HG02610 (cell line): ENCODE data around the gene PRSS33.

Experiments
- ATAC-seq: cut with Tn5 transposase; IDR thresholded peaks from one replicate; pipeline ENCODE4 v1.9.1; 2021; ENCODE audit warnings: mild to moderate bottlenecking, moderate library complexity; ENCODE audit not compliant: unreplicated experiment

PRSS33 gene

DNA sequence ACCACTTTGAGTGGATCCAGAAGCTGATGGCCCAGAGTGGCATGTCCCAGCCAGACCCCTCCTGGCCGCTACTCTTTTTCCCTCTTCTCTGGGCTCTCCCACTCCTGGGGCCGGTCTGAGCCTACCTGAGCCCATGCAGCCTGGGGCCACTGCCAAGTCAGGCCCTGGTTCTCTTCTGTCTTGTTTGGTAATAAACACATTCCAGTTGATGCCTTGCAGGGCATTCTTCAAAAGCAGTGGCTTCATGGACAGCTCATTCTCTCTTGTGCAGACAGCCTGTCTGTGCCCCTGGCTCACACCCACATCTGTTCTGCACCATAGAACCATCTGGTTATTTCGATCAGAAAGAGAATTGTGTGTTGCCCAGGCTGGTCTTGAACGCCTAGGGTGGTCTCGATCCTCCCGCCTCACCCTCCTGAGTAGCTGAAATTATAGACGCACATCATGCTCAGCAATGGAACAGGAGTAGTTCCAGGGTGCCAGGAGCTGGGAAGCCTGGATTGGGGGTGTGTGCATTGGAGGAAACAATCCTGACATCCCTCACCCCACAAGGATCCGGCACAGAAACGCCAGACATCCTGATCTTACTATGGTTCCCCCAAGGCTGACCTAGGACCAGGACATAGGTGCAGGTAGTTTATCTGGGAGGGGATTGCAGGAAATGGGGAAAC is 34.3 kb upstream of the PRSS33 start:
- ATAC-seq: no peak

DNA sequence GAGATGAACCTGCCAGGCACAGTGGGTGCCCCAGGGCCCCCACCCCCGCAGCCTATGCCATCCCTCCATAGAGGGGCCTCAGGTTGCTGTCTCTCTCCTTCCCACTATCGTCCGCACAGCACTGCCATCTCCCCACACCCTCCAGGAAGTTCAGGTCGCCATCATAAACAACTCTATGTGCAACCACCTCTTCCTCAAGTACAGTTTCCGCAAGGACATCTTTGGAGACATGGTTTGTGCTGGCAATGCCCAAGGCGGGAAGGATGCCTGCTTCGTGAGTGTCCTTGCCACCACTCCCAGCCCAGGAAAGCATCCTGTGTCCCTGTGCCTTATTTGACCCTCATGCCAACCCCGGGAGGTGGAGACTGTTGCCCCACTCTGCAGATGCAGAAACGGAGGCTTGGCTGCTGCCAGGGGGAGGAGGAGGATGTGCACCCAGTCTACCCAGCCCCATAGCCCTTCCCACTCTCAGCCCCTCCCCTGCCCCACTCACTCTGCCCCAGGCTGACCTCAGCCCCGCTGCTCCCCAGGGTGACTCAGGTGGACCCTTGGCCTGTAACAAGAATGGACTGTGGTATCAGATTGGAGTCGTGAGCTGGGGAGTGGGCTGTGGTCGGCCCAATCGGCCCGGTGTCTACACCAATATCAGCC is 33.6 kb upstream of the PRSS33 start:
- no peak for ATAC-seq

DNA sequence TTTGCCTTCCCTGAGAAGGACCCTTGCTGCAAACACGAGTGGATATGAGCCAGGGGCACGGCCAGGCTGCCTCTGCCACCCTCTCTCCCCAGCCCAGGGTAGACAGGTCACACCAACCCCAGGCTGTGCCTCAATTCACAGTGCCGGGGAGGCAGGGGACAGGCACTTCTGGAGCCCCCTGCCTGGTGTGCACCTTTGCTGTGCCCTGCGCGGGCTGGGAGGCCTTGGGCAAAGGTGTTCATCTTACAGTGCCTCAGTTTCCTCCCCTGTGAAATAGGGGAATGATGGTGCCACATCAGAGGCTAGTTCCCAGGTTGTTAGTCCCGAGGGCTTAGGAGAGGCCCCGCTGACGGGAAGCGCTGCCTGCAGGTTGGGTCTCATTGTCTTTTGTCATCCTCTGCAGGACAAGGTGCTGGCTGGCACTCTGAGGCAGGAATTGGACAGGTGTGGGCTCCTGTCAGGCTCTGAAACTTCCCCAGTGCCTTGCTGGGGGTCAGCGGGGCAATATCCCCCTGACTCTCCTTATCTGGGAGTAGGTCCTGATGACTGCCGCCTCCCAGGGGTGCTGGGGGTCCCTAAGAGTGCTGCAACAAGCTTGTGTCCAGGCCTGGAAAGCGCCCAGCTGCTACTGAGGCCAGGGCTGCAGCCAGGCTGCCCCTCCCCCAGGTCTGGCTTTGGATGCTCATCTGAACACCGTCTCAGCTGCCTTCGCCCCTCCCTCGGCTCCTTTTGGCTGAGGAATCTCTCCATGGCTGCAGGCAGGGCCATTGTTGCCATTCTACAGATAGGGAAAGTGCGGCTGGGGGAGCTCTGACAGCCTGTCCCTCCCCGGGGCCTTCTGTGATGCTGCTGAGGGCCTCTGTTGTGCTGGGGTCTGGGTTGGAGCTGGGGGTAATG is 32.8 kb upstream of the PRSS33 start:
- ATAC-seq: no peak

DNA sequence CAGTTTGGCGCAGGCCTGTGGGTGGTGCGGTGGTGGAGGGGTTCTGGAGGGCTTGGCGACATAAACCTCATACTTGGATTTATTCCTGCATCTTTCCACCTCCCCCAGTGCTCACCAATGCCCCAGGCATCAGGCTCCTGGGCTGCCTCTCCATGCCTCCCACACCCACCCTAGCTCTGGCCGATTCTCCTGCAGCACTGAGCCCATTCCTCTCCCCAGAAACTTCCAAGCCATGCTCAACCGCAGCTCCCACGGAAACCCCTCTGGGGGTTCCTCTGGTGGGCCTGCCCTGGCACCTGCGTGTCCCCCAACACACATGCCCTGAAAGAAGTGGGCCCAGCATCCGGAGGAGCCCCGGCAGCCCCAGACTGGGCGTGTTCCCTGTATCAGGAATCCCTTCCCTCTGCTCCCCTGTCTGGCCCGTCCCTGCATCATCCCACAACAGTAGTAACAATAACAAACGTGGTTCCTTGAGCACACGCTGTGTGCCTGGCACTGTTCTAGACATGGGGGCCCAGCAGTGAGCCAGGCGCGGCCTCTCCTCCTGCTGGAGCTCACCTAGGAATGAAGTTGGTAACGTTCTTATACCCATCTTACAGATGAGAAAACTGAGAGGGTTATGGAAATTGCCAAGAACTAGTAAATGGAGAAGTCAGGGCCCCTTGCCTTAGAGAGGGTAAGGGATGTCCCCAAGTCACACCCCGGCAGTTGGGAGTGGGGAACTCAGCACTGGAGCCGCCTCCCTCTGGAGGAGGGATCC is 32.0 kb upstream of the PRSS33 start:
- ATAC-seq: no peak

DNA sequence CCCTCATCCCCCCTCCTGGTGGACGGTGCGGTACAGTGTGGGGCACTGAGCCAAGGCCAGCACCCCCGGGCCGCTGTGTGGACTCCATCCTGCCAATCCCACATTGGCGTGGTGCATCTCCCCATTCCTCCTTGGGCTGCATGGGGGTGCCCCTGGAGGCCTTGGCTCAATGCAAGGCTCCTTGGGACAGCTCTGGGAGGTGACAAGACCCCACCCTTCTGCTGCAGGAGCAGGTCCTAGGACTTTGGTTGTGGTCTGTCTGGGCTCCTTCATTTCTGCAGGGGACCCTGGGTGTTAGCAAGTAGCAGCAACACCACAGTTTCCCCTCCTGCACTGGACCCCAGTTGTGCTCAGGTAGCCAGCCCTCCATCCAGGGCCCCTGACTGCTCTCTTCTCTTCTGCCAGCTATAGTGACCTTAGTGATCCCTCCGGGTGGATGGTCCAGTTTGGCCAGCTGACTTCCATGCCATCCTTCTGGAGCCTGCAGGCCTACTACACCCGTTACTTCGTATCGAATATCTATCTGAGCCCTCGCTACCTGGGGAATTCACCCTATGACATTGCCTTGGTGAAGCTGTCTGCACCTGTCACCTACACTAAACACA is 31.0 kb upstream of the PRSS33 start:
- no peak for ATAC-seq

DNA sequence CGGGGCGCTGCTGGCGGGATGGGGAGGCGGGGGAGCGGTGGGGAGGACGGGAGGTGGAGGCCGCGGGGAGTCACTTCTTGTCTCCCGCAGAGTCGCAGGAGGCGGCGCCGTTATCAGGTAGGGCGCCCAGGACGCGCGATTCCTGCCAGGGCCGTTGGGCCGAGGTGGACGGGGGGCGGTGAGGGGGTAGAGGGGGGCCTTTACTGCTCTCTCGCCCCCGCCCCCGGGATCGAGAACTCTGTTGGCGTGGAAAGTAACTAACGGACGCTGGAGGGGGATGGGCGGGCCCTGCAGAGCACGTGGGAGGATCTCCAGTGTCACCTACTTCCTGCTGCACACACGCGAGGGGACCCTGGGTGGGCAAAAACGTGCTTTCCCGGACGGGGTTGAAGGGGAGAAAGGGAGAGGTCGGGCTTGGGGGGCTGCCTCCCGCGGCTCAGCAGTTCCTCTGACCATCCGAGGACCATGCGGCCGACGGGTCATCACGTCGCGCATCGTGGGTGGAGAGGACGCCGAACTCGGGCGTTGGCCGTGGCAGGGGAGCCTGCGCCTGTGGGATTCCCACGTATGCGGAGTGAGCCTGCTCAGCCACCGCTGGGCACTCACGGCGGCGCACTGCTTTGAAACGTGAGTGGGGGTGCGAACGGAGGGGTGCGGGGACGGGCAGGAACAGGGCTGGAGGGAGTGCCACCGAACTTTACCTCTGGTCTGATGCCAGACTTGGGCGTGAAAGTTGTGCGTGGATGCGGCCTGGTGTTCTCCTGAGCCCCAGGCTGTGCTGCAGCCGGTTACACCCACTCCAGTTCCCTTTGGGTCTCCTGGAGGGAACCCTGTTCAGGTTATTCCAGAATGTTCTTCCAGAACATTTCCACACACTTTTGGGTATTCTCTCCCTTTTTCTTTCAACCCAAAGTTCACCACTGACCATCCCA is 30.2 kb upstream of the PRSS33 start:
- no peak for ATAC-seq

DNA sequence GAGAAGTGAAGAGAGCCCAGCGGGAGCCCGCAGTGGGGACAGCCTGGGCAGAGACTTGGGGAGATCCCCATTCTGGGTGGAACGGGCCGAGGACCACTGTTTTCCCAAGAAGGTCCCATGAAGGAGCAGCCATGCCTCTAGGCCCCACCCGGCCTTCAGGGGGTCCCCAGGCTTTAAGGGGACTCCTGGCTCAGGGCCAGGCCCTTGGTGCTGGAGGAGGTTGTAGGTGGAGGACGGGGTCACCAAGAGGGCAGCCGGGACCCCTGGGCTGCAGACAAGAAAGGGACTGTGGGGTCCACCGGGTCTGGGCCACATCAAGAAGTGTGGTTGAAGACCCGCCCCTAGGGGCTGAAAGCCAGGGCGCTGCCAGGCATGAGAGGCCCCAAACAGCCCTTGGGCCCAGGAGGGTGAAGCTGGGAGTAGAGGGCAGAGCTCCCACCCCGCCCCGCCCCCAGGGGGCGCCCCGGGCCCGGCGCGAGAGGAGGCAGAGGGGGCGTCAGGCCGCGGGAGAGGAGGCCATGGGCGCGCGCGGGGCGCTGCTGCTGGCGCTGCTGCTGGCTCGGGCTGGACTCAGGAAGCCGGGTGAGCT is 29.5 kb upstream of the PRSS33 start, which contains the start of gene PRSS21:
Gene PRSS21 (plus strand): TSS at position 487 of the 589 bp plus-strand sequence. CDS start 32 bp downstream, at position 519.
- ATAC-seq: no peak

DNA sequence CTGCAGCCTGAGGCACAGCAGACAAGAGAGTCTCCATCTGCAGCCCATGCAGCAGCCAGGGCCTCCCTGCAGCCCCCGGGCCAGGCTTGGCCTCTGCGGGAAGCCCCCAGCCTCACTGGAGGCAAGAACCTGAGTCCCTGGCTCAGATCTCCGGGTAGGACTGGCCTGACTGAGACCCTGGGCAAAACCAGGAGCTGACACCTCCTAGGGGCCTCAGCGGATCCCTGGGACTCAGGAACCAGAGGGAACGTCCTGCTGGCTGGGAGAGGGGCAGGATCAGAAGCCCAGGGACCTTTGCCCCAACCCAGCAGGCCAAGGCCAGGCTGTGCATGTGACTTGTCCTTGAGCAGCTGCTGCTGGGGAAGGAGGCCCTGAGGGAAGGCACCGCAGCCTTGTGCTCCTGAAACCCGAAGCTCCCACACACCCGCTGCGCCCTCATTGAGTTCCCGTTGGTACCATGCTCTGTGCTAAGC is 28.0 kb upstream of the PRSS33 start:
- no peak for ATAC-seq

DNA sequence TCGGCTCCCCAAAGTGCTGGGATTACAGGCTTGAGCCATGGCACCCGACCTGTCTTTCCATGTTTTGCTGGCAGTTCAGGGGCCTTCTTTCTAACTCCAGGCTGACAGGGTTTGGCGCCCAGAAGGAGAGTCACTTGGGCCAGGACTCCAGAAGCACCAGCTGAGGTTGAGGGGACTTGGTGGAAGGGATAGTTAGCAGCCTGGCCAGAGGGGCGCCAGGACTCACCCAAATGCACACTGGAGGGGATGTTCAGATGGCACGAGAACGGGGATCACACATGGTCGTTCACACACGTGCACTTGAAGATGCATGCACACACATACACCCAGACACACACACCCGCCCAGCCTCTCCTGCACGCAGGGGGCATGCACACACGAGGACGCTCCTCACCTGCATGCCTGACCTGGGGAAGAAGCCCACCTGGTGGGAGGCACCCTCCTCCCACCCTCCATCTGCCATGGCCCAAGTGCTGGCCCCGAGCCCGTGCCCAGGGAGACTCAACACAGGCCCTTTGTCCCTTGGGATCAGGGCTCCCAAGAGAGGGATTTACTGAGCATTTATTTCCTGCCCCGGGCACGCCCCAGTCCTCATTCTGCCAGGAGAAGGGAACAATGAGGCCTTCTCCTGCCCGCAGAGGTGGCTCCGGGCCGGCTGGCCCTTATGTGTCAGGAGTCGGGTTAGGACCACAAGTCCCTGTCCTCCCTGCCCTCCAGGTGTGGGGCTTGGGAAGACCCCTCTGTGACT is 27.4 kb upstream of the PRSS33 start:
- no peak for ATAC-seq

DNA sequence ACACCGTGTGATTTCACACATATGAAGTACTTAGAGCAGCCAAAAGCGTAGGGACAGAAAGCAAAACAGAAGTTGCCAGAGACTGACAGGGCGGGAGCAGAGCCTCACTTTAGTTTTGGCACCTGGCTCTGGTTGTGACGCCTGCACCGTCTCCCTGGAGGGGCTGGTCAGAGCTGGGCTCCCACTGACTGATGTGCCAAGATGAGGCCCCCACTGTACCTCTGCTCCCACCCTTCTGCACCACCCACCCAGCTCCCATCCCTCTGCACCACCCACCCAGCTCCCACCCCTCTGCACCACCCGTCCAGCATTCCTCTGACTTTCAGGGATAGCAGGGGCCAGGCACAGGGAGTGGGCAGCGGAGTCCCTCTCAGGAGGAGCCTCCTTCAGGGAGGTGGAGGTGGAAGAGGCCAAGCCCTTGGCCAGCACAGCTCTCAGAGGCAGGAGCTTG is 26.4 kb upstream of the PRSS33 start:
- no peak for ATAC-seq

DNA sequence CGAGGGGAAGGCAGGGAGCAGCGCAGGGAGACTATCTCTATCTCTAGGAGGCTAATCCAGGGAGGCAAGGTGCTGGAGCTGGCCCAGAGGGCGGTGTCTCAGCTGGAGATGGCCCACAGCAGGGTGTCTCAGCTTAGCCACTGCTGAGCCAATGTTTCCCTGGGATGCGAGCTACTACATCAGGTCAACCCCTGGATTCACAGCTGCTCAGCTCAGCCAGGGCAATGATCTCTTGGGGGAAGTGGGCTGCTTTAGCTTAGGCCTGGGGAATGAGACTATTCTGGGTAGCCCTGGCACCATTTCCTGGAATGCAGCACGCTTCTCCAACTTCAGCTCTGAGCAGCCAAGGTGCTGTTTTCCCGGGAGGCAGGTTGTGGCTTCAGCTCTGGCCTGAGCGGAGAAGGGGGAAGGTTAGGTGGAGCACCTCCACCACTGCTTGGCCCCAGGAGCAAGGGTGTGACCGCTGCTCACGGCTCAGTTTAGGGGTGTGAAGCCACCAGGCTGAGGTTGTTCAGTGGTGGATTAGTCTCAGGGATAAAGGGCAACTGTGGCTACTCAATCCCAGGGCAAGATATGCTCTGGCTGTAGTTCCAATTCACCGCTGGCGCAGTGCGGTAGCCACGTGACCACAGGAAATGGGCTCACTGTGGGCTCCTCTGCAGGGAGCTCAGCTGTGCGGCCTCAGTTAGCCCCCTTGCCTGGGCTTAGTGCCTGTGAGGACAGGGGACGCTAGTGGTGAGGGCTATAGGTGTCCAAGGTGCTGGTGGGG is 24.5 kb upstream of the PRSS33 start:
- ATAC-seq: no peak

DNA sequence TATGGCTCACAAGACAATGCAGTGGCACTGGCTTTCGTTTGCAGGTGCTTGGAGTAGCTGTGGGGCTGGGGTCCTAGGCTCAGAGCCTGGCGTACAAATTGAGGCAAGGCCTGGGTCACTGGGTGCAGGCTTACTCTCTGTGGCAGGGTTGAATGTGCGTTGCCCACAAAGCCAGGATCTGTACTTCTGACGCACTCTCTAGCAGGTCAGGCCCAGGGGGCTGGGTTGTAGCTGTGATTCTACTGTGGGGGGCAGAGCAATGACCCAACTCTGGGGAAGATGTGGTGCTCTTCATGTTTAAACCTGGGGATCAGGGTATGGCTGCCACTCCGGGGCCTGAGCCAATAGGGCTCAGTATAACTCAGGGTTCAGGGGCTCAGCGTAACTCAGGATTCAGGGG is 23.3 kb upstream of the PRSS33 start:
- no peak for ATAC-seq

DNA sequence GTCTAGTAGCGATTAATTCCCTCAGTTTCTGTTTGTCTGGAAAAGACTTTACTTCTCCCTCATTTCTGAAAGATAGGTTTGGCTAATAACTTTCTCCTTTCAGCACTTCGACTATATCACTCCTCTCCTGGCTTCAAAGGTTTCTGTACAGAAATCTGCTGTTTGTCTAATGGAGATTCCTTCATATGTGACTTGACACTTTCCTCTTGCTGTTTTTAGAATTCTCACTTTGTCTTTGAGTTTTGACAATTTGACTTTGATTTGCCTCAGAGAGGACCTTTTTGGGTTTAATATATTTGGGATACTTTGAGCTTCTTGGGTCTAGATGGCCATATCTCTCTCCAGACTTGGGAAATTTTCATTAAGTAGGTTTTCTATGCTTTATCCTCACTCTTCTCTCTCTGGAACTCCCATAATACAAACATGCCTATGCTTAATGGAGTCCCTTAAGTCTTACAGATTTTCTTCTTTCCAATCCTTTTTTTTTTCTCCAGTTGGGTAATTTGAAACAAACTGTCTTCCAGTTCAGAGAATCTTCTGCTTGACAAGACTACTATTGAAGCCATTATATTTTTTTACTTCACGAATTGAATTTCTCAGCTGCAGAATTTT is 21.9 kb upstream of the PRSS33 start:
- no peak for ATAC-seq

DNA sequence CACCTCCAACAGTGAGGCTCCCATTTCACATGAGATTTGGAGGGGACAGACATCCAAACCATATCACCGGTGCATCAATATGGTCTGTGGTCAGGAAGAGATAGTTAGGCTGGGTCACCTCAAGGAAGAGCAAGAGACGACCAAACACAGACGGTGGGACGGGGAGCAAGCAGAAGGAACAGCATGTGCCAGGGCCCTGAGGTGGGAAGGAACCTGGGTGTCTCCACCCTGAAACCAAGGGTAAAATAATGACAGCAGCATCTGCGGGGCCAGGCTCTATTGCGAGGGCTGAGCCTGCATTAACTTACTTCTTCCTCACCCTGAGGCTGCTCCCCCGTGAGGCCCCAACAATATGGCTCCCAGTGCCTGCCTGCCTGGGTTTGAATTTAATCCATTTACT is 20.8 kb upstream of the PRSS33 start:
- ATAC-seq: no peak

DNA sequence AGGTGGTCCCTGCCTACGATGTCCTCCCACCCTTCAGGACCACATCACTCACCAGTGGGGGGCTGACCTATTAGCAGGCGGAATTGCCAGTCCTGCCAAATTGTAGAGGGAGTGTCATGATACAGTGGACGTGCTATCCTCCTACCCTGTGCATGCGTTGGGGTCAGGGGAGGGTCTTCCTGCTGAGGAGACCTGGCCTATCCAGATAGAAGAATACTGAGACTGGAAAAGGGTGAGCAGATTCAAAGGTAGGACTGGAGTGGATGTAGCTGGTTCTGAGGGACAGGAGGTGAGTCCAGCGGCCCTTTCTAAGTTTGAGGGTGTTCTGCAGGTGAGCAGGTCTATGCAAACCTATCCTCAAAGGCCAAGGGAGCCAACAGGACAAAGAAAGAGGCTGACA is 18.9 kb upstream of the PRSS33 start:
- ATAC-seq: no peak

DNA sequence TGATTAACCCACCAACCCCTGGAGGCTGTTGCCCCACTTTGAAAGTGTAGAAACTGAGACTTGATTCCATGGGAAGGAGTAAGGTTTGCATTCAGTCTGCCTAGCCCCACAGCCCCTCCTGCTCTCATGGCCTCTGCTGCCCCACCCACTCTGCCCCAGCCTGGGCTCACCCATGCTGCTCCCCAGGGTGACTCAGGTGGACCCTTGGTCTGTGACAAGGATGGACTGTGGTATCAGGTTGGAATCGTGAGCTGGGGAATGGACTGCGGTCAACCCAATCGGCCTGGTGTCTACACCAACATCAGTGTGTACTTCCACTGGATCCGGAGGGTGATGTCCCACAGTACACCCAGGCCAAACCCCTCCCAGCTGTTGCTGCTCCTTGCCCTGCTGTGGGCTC is 17.4 kb upstream of the PRSS33 start:
- ATAC-seq: no peak

DNA sequence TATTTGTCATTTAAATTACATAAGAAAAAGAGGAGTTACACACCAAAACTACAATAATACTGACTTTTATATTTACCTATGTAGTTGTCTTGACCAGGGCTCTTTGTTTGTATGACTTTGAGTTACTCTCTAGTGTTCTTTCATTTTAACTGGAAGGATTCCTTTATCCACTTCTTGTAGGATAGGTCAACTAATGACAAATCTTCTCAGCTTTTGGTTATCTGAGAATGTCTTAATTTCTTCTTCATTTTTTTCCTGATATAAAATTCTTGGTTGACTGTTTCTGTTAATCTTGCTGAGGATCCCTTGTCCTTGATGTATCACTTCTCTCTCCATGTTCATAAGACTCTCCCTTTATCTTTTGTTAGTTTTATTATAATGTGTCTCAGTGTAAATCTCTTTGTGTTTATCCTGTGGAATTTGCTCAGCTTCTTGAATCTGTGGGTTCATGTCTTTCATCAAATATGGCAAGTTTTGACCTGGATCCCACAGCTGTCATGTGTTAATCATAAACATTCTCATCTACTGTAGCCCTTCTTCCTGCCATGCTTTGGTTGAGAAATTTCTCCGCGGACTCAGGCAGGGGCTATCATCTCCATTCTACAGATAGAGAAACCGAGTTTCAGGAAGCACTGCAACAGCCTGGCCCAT is 16.3 kb upstream of the PRSS33 start:
- no peak for ATAC-seq
